Transverse colon (tissue), 4 donors: ENCODE results near the gene NLRP12. TPM values are rescaled to one million over a fixed set of nuclear protein-coding genes. Genes with fewer than 3 reads are reported as not detected.

ENCODE experiments used
- DNase-seq: peaks from one replicate; pipeline ENCODE4 v3.0.0-alpha.2; 2019
- H3K27ac ChIP-seq, 4 donors: fragments of 200-600 bp; sonication (generic); 2 replicates each; pipeline ENCODE4 v1.5.1; 2016 to 2018; ENCODE audit warnings: inconsistent platforms in 4 of 4
- H3K27me3 ChIP-seq: fragments of 200-600 bp; sonication (generic); 2 replicates; pipeline ENCODE4 v1.5.1; 2017; ENCODE audit warnings: inconsistent platforms
- H3K36me3 ChIP-seq, 4 donors: fragments of 200-600 bp; sonication (generic); 2 replicates each; pipeline ENCODE4 v1.5.1; 2017 to 2019; ENCODE audit warnings: inconsistent platforms in 4 of 4
- H3K4me1 ChIP-seq, 4 donors: fragments of 200-600 bp; sonication (generic); 2 replicates each; pipeline ENCODE4 v1.5.1; 2017 to 2020; ENCODE audit warnings: inconsistent platforms in 4 of 4
- H3K4me3 ChIP-seq, 4 donors: fragments of 200-600 bp; sonication (generic); 1 replicate in 1 of 4; 2 replicates in 3 of 4; pipeline versions ENCODE4 v1.5.1 to v1.6.1; 2017 to 2019; ENCODE audit warnings: inconsistent platforms in 4 of 4
- H3K9me3 ChIP-seq, 2 donors: fragments of 200-600 bp; sonication (generic); 2 replicates each; pipeline ENCODE4 v1.5.1; 2017 to 2019; ENCODE audit warnings: inconsistent platforms in 2 of 2
- EP300 ChIP-seq: sonication (generic); formaldehyde crosslinking; IDR thresholded peaks from one replicate; pipeline ENCODE4 v1.6.1; 2017; ENCODE audit warnings: antibody characterized with exemption, low read depth
- POLR2A ChIP-seq: fragments of 450-650 bp; IDR thresholded peaks from one replicate; pipeline ENCODE4 v1.6.1; 2016; ENCODE audit warnings: antibody characterized with exemption, mild to moderate bottlenecking, moderate library complexity
- POLR2AphosphoS5 ChIP-seq, 3 donors: sonication (generic); formaldehyde crosslinking; IDR thresholded peaks; one replicate each; pipeline ENCODE4 v1.6.1; 2016; ENCODE audit warnings: antibody characterized with exemption in 3 of 3
- WGBS, 2 donors: methylation state at CpG; one replicate each; pipeline ENCODE4 v1.1.5; 2018; ENCODE audit warnings: low coverage in 1 of 2; 5-methylcytosine and 5-hydroxymethylcytosine counted together
- in situ Hi-C, 4 donors: fragments of 200-750 bp; cut with MboI; loops; one replicate each; pipeline versions ENCODE4 v1.15.0 to v1.15.1; 2017; ENCODE audit warnings: low sequenced_read_pairs in 3 of 4, low pct_ligation_motif_present in 1 of 4, low pct_unique_long_range_greater_than_20kb in 1 of 4
- intact Hi-C: fragments of 100-400 bp; cut with DNase I; formaldehyde crosslinking; loops from one replicate; pipeline ENCODE4 v1.15.1; 2023; ENCODE audit warnings: low total_unique reads
- total RNA-seq, 4 donors: library from RNA; depleted of rRNA; stranded (reverse); fragments of >200 nt; gene quantifications; one replicate each; pipeline ENCODE4 v1.1.0, GENCODE V29; 2016
- TF ChIP-seq, protein P1 (sequence below), 5 experiments: fragments of 200-600 bp in 3 of 5; fragments of 450-650 bp in 2 of 5; sonication (generic) in 3 of 5; IDR thresholded peaks; 1 replicate in 2 of 5; 2 replicates in 3 of 5; pipeline ENCODE4 v1.5.1; 2016 to 2017; ENCODE audit warnings: antibody characterized with exemption in 5 of 5, inconsistent platforms in 3 of 5, mild to moderate bottlenecking in 2 of 5, moderate library complexity in 1 of 5

NLRP12 gene, protein sequence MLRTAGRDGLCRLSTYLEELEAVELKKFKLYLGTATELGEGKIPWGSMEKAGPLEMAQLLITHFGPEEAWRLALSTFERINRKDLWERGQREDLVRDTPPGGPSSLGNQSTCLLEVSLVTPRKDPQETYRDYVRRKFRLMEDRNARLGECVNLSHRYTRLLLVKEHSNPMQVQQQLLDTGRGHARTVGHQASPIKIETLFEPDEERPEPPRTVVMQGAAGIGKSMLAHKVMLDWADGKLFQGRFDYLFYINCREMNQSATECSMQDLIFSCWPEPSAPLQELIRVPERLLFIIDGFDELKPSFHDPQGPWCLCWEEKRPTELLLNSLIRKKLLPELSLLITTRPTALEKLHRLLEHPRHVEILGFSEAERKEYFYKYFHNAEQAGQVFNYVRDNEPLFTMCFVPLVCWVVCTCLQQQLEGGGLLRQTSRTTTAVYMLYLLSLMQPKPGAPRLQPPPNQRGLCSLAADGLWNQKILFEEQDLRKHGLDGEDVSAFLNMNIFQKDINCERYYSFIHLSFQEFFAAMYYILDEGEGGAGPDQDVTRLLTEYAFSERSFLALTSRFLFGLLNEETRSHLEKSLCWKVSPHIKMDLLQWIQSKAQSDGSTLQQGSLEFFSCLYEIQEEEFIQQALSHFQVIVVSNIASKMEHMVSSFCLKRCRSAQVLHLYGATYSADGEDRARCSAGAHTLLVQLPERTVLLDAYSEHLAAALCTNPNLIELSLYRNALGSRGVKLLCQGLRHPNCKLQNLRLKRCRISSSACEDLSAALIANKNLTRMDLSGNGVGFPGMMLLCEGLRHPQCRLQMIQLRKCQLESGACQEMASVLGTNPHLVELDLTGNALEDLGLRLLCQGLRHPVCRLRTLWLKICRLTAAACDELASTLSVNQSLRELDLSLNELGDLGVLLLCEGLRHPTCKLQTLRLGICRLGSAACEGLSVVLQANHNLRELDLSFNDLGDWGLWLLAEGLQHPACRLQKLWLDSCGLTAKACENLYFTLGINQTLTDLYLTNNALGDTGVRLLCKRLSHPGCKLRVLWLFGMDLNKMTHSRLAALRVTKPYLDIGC
- under 1 TPM in 1 of 4 donors, not detected in 3; 0.16 TPM for total RNA-seq

DNA sequence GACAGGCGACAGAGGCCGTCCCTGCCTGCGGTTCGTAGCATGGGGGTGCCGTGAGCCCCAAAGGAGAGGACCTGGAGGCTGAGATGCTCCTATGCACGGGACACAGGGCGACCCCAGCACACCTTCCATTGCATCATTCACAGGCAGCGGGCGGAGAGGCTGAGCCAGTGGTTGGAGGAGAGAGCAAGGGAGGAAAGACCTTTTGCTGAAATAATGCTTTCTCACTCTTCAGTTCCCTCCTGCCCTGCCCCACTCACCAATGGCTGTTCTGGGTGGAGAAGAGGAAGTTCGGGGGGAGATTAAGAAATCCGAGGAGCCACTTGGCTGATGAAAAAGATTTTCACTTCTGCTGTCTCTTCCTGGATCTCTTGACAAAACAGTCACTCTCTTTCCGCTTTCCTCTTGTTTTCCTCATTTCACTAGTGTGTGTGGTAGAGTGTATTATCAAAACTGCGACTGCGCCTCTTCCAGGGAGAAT is at the start of gene NLRP12:
Gene NLRP12, minus strand, starts transcription at position 181 of the 478 bp plus-strand sequence. Its CDS starts 140 bp downstream, at position 41.
- intact Hi-C loops: no loop called here
- H3K9me3 ChIP-seq: no peaks in the 10 kb centered on the region
- H3K27ac ChIP-seq: no peak within 1 kb of the TSS
- H3K4me3 ChIP-seq: no peak within 1 kb of the TSS
- WGBS, 2 donors: 40 to 66% methylated on average over 3 to 14 of the region's 14 CpGs
- no peak for DNase-seq
- no peaks in the 10 kb centered on the region for H3K4me1 ChIP-seq
- H3K27me3 ChIP-seq: peaks cover 2% of the 10 kb centered on the region
- no peaks in the 10 kb centered on the region for H3K36me3 ChIP-seq
- in situ Hi-C loops: loop anchor here in 3 of 4 donors (10.0 to 25.0 kb wide), 2 partner anchors 213 to 221 kb away; no protein-coding TSS in a partner anchor
- TF ChIP-seq POLR2A (no peak), POLR2AphosphoS5 (IDR thresholded peaks at IDR 0.05) (no peak), EP300 (no peak)
- TF ChIP-seq, protein P1, sequence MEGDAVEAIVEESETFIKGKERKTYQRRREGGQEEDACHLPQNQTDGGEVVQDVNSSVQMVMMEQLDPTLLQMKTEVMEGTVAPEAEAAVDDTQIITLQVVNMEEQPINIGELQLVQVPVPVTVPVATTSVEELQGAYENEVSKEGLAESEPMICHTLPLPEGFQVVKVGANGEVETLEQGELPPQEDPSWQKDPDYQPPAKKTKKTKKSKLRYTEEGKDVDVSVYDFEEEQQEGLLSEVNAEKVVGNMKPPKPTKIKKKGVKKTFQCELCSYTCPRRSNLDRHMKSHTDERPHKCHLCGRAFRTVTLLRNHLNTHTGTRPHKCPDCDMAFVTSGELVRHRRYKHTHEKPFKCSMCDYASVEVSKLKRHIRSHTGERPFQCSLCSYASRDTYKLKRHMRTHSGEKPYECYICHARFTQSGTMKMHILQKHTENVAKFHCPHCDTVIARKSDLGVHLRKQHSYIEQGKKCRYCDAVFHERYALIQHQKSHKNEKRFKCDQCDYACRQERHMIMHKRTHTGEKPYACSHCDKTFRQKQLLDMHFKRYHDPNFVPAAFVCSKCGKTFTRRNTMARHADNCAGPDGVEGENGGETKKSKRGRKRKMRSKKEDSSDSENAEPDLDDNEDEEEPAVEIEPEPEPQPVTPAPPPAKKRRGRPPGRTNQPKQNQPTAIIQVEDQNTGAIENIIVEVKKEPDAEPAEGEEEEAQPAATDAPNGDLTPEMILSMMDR (IDR thresholded peaks at IDR 0.05): no peak

DNA sequence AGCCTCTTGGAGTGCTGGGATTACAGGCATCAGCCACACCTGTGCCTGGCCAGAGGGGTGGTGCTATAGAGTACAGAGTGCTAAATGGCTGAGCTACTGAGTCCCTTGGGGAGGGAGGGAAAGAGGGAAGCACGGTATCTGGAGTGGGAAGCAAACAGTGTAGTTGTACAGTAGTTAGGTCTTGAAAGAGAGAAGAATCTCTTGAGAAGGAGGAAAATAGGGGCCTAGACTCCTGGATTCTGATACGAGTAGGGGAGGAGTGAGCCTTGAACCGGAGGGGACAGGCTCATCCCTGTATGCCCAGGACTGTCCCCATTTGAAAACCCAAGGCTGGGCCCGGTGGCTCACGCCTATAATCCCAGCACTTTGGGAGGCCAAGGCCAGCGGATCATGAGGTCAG is 48.6 kb upstream of the NLRP12 start:
- Histone ChIP-seq H3K4me1 (peaks cover 24 to 70% (median 43%) of the 10 kb centered on the region in 4 donors), H3K27me3 (no peaks in the 10 kb centered on the region), H3K27ac (peak overlapping the region in 3 of 4 donors; percentile 22 to 97 (median 35)), H3K4me3 (no peak overlapping the region), H3K9me3 (no peaks in the 10 kb centered on the region), H3K36me3 (peaks cover 0 to 17% (median 6%) of the 10 kb centered on the region in 4 donors)
- TF ChIP-seq POLR2A (no peak), EP300 (no peak), POLR2AphosphoS5 (IDR thresholded peaks at IDR 0.05) (no peak)
- TF ChIP-seq, protein P1 (IDR thresholded peaks at IDR 0.05): no peak
- in situ Hi-C loops: no loop called here
- WGBS, 2 donors: 77% methylated on average over 6 of the region's 6 CpGs; no CpG with 5 or more reads in 1 of the 2 donors
- DNase-seq: no peak
- intact Hi-C loops: no loop called here

DNA sequence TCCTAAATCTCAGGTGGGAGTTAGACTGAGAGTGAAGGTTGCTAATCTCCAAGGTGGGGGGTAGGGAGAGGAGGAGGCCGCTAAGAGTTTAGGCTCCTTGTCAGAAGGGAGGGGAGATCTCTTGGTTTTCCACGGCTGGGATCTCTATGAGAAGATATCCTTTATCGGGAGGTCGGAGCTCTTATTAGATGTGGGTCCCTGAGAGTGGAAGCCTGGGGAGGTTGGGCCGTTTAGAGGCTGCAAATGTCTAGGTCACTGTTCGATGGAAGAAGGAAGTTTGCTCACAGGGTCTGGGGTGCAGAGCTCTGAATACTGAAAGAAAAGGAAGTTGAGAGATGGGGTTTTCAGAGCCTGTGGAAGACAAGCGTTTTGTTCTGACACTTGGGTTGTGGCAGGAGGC is 47.3 kb upstream of the NLRP12 start:
- TF ChIP-seq, protein P1 (IDR thresholded peaks at IDR 0.05): no peak
- TF ChIP-seq EP300: no peak
- TF ChIP-seq POLR2A: no peak
- no peak for TF ChIP-seq POLR2AphosphoS5 (IDR thresholded peaks at IDR 0.05)
- Histone ChIP-seq H3K27me3 (no peaks in the 10 kb centered on the region), H3K36me3 (peaks cover 0 to 17% (median 6%) of the 10 kb centered on the region in 4 donors), H3K4me1 (peaks cover 32 to 72% (median 48%) of the 10 kb centered on the region in 4 donors), H3K9me3 (no peaks in the 10 kb centered on the region), H3K4me3 (peak overlapping the region in 1 of 4 donors; percentile 81), H3K27ac (peak overlapping the region; percentile 90 to 98 (median 97))
- in situ Hi-C loops (no loop called here), intact Hi-C loops (no loop called here)
- DNase-seq: no peak
- WGBS, 2 donors: 27 to 51% methylated on average over 7 of the region's 7 CpGs
